ENCODE data around the gene SLC25A42. TPM values are rescaled to one million over a fixed set of nuclear protein-coding genes. Genes with fewer than 3 reads are reported as not detected.

Gene SLC25A42
- total and polyA plus RNA-seq, 2 of the 4 experiments (the other 2 are of a cell fraction) = 2.0 to 9.9 TPM

- Histone ChIP-seq H3K4me3 (ENCODE audit: insufficient read depth, low read depth, low read length) (no peak overlapping the region), H2BK120ac (ENCODE audit: low read depth, low read length) (no peak overlapping the region), H3K4me1 (ENCODE audit: control insufficient read depth, insufficient read depth, low read length) (no peaks in the 10 kb centered on the region), H3K14ac (replicated peaks; ENCODE audit: low read depth, low read length) (no peak overlapping the region), H3K18ac (ENCODE audit: low read depth, low read length) (no peak overlapping the region), H2AK5ac (ENCODE audit: low read depth, low read length) (no peak overlapping the region), H4K8ac (ENCODE audit: low read depth in 2 of 2, low read length in 2 of 2) (no peak overlapping the region), H4K5ac (ENCODE audit: low read depth, low read length) (no peak overlapping the region), H3K9me3 (ENCODE audit: control insufficient read depth, insufficient read depth, low read length) (no peaks in the 10 kb centered on the region), H2BK15ac (ENCODE audit: low read depth, low read length) (no peak overlapping the region), H4K20me1 (ENCODE audit: insufficient read depth, low read length) (no peaks in the 10 kb centered on the region; the same call in 1 of the 2 replicates), H3K23ac (ENCODE audit: low read depth, low read length) (no peak overlapping the region), H3K56ac (ENCODE audit: extremely low read depth, insufficient read depth, low read length) (no peak overlapping the region), H2BK5ac (ENCODE audit: low read depth, low read length, poor library complexity, severe bottlenecking) (no peak overlapping the region), H3K9ac (ENCODE audit: low read depth, low read length) (no peak overlapping the region), H3K27ac (ENCODE audit: insufficient read depth, low read length) (no peak overlapping the region), H2BK20ac (ENCODE audit: low read depth, low read length) (no peak overlapping the region), H4K91ac (ENCODE audit: insufficient read depth, low read depth, low read length) (no peak overlapping the region), H2AFZ (replicated peaks; ENCODE audit: low read length, poor library complexity) (no peak overlapping the region), H3K4me2 (ENCODE audit: low read depth, low read length) (no peak overlapping the region), H3K9me1 (ENCODE audit: insufficient read depth, low read length) (no peaks in the 10 kb centered on the region), H3K4ac (ENCODE audit: low read depth, low read length) (no peak overlapping the region), H3K36me3 (ENCODE audit: control insufficient read depth, insufficient read depth, low read length) (peaks cover 1% of the 10 kb centered on the region), H3K27me3 (ENCODE audit: control insufficient read depth, insufficient read depth, low read length) (no peaks in the 10 kb centered on the region), H3K79me1 (ENCODE audit: low read depth in 1 of 2, low read length in 2 of 2) (no peaks in the 10 kb centered on the region), H2AK9ac (replicated peaks; ENCODE audit: low read depth, low read length, poor library complexity) (no peak overlapping the region)
- in situ Hi-C loops (cut with MboI; ENCODE audit: low sequenced_read_pairs) (no loop called here), intact Hi-C loops (cut with micrococcal nuclease) (no loop called here), dilution Hi-C loops (cut with HindIII; ENCODE audit: low sequenced_read_pairs, unreplicated experiment) (no loop called here)
- no TSS peak for BruUV-seq (replicated peaks)
- no CpG with 5 or more reads among the region's 2 CpGs for WGBS, 2 experiments (ENCODE audit: extremely low coverage in 2 of 2, insufficient read length in 1 of 2)
- TF ChIP-seq RCOR1 (IDR thresholded peaks at IDR 0.05; ENCODE audit: insufficient replicate concordance, low read length) = no peak
- ATAC-seq (ENCODE audit: low read depth) (no peak), DNase-seq (no peak)
- POLR2A ChIA-PET (ENCODE audit: unreplicated experiment) = no interaction called here
- CTCF ChIA-PET = no interaction called here
Measured at GRCh38 chr19:19087676-19088075, 23.9 kb downstream of the SLC25A42 start.
